Lower leg skin (tissue), 4 donors: ENCODE data around the gene LIPC. TPM values are rescaled to one million over a fixed set of nuclear protein-coding genes. Genes with fewer than 3 reads are reported as not detected.
A peak's percentile ranks its signal among the peaks of the same experiment; 100 is the strongest.

Experiments
- DNase-seq, 2 donors: peaks; one replicate each; pipeline ENCODE4 v3.0.0-alpha.2; 2019; ENCODE audit warnings: low spot score in 2 of 2
- H3K4me3 ChIP-seq: fragments of 200-600 bp; sonication (generic); 2 replicates; pipeline ENCODE4 v1.5.1; 2017; ENCODE audit warnings: mild to moderate bottlenecking, low read depth; ENCODE audit not compliant: poor library complexity, severe bottlenecking
- CTCF ChIP-seq, 3 donors: fragments of 450-650 bp; IDR thresholded peaks; one replicate each; pipeline ENCODE4 v1.5.1; 2016; ENCODE audit warnings: antibody characterized with exemption in 3 of 3, mild to moderate bottlenecking in 3 of 3, moderate library complexity in 2 of 3
- POLR2A ChIP-seq, 2 donors: fragments of 450-650 bp; IDR thresholded peaks; one replicate each; pipeline ENCODE4 v1.6.1; 2016 to 2017; ENCODE audit warnings: antibody characterized with exemption in 2 of 2, mild to moderate bottlenecking in 1 of 2, moderate library complexity in 1 of 2
- WGBS, 2 donors: methylation state at CpG; one replicate each; pipeline ENCODE4 v1.1.5; 2018; 5-methylcytosine and 5-hydroxymethylcytosine counted together
- intact Hi-C: fragments of 100-400 bp; cut with DNase I; formaldehyde crosslinking; loops from one replicate; pipeline ENCODE4 v1.15.0; 2023; ENCODE audit warnings: low total_unique reads
- total RNA-seq, 4 donors: library from RNA; depleted of rRNA; stranded (reverse); fragments of >200 nt; gene quantifications; one replicate each; pipeline ENCODE4 v1.1.0, GENCODE V29; 2016

The LIPC gene
- total RNA-seq, 4 donors from 2014 or later: 0.13 to 0.71 TPM; not detected in 2

- DNase-seq: no peak
- H3K4me3 ChIP-seq: no peak overlapping the region
- no peak for TF ChIP-seq CTCF (IDR thresholded peaks at IDR 0.05)
- no peak for TF ChIP-seq POLR2A (IDR thresholded peaks at IDR 0.05)
- intact Hi-C loops: loop anchor here (10.0 kb wide), 1 partner anchor 111 kb away; the partner anchor contains the start of gene LIPC
- WGBS, 2 donors: 94% methylated on average over 18 of the region's 18 CpGs
Measured at GRCh38 chr15:58545307-58546065, 113.7 kb downstream of the LIPC start.

DNA sequence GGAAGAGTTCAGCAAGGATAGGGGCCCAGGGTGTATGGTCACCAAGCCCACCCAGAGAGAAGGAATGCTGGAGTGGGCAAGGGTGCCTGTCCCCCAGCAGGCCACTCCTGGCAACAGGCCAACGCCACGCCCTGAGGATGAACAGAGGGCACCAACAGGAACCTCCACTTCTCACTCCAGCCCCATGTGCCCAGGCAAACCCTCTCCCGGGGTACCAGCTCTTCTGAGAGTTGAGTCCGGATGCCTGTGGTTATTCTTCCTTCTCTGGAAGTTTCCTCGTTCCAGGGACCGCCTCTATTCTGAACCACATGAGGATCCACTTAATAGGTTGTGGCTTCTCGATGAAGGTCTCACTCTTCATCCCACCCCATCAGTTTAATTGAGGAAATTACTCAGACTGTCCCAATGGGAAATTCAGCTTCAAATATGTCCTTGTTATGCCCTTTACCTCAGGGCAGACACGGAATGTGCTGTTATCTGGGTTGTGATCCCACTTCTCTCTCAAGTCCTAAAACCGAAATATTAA lies 114.3 kb downstream of the LIPC start:
- intact Hi-C loops: loop anchor here (10.0 kb wide), 1 partner anchor 111 kb away; the partner anchor contains the start of gene LIPC
- 67 to 69% methylated on average over 9 of the region's 9 CpGs for WGBS, 2 donors
- peak in 1 of 2 donors; percentile 76 for DNase-seq
- no peak overlapping the region for H3K4me3 ChIP-seq
- TF ChIP-seq CTCF (IDR thresholded peaks at IDR 0.05): no peak
- TF ChIP-seq POLR2A (IDR thresholded peaks at IDR 0.05): no peak

GRCh38 chr15:58546635-58547627 lies 115.1 kb downstream of the LIPC start:
- TF ChIP-seq POLR2A (IDR thresholded peaks at IDR 0.05) (no peak), CTCF (IDR thresholded peaks at IDR 0.05) (no peak)
- intact Hi-C loops: loop anchor here (10.0 kb wide), 1 partner anchor 112 kb away; the partner anchor contains the start of gene LIPC
- 67 to 77% methylated on average over 13 of the region's 13 CpGs for WGBS, 2 donors
- no peak overlapping the region for H3K4me3 ChIP-seq
- peak in 1 of 2 donors; percentile 85 for DNase-seq

DNA sequence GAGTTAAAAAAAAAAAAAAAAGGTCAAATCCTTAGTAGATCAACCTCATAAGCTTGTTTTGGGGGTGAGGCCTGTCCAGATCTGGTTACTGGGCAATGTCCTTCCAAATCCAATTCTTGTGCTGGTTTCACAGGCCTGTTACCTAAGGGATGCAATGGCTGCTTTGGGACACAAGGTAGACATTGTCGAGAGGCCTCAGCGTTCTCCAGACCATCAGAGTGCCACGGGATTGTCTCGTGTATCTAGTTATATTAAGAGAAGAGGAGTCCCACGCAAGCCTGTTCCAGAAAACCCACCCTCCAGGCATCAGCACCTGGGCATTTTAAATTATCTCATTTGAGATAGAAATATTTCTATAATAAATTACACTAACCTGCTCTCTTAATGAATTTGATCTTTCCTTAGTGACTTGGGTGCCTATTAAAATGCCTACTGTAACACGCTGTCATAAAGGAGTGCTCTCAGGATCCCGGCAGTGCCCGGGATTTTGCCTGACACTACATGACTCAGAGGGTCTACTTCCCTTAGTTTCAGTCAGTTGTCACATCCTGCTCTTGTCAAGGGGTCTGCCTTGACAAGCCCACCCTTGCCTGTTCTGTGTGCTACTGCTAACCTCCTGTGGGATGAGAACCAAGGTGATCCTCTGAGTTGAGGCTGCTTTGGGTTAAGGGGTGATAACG lies 116.0 kb downstream of the LIPC start:
- no peak for DNase-seq
- intact Hi-C loops: loop anchor here (10.0 kb wide), 1 partner anchor 113 kb away; the partner anchor contains the start of gene LIPC
- H3K4me3 ChIP-seq: no peak overlapping the region
- TF ChIP-seq POLR2A (IDR thresholded peaks at IDR 0.05): no peak
- no peak for TF ChIP-seq CTCF (IDR thresholded peaks at IDR 0.05)
- WGBS, 2 donors: 91 to 95% methylated on average over 9 of the region's 9 CpGs
